OCI-LY7 (cell line): ENCODE results near the gene PNPT1.

Experiments
- EZH2phosphoT487 ChIP-seq: fragments of 200-600 bp; sonication (generic); IDR thresholded peaks from 2 replicates; pipeline ENCODE4 v1.6.1; 2018; ENCODE audit warnings: low read depth, borderline replicate concordance, mild to moderate bottlenecking, mixed run types, antibody characterized with exemption, low read length, moderate library complexity, mixed read lengths
- TF ChIP-seq, protein P1 (sequence below): fragments of 200-600 bp; sonication (generic); conservative IDR thresholded peaks from 2 replicates; pipeline ENCODE4 v1.5.1; 2014; ENCODE audit warnings: mild to moderate bottlenecking, antibody characterized with exemption, low read length, moderate library complexity, mixed read lengths

DNA sequence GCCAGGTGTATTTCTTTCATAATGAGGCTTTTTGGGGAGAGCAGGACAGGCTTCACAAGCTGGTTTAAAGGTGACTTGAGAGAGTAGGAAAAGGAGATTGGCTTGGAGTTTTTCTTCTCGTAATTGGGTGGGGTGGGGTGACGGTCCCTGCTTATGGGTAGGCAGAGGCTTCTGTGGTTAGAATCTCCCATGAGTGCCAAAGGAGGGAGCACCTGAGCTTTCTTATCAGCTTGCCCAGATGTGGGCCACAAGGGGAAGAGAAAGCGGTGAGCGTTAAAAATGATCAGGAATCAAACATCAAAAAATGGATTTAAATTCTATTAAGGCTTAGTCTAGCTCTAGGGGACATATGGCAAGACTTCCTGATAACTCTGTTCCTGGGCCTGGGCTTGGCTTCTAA, 9.7 kb upstream of the PNPT1 start:
- TF ChIP-seq, protein P1, sequence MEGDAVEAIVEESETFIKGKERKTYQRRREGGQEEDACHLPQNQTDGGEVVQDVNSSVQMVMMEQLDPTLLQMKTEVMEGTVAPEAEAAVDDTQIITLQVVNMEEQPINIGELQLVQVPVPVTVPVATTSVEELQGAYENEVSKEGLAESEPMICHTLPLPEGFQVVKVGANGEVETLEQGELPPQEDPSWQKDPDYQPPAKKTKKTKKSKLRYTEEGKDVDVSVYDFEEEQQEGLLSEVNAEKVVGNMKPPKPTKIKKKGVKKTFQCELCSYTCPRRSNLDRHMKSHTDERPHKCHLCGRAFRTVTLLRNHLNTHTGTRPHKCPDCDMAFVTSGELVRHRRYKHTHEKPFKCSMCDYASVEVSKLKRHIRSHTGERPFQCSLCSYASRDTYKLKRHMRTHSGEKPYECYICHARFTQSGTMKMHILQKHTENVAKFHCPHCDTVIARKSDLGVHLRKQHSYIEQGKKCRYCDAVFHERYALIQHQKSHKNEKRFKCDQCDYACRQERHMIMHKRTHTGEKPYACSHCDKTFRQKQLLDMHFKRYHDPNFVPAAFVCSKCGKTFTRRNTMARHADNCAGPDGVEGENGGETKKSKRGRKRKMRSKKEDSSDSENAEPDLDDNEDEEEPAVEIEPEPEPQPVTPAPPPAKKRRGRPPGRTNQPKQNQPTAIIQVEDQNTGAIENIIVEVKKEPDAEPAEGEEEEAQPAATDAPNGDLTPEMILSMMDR: no peak
- TF ChIP-seq EZH2phosphoT487: no peak
